ENCODE data around the gene CAPN7.

DNA sequence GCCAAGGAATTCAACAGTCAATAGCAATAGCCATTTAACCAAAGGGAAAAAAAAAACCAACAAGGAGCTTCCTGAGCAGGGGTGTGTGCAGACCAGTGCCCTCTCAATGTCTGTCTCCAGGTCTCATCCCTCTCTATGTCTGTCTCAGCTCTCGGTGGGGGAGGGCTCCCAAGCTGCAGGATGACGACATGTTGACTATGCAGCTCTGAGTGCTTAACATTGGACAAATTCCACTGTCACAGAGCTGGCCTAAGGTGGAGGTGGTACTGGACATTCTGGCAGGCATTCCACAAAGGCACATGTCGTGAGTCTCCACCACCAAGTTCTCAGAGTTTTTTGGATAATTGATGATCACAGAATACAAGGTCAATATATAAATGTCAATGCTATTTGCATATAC lies 2.0 kb upstream of the CAPN7 start:
- TF ChIP-seq, protein P1, sequence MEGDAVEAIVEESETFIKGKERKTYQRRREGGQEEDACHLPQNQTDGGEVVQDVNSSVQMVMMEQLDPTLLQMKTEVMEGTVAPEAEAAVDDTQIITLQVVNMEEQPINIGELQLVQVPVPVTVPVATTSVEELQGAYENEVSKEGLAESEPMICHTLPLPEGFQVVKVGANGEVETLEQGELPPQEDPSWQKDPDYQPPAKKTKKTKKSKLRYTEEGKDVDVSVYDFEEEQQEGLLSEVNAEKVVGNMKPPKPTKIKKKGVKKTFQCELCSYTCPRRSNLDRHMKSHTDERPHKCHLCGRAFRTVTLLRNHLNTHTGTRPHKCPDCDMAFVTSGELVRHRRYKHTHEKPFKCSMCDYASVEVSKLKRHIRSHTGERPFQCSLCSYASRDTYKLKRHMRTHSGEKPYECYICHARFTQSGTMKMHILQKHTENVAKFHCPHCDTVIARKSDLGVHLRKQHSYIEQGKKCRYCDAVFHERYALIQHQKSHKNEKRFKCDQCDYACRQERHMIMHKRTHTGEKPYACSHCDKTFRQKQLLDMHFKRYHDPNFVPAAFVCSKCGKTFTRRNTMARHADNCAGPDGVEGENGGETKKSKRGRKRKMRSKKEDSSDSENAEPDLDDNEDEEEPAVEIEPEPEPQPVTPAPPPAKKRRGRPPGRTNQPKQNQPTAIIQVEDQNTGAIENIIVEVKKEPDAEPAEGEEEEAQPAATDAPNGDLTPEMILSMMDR (IDR thresholded peaks at IDR 0.05; ENCODE audit: low read depth, low read length), result no peak
- no peak for TF ChIP-seq POLR2A (IDR thresholded peaks at IDR 0.05; ENCODE audit: extremely low read depth, insufficient read length)

Measured in NB4 (cell line).